HepG2 (cell line): ENCODE measurements around the gene SNUPN. TPM values are rescaled to one million over a fixed set of nuclear protein-coding genes. Genes with fewer than 3 reads are reported as not detected.
A peak's percentile ranks its signal among the peaks of the same experiment; 100 is the strongest.

Source experiments
- BRCA1 ChIP-seq: sonication (generic); formaldehyde crosslinking; IDR thresholded peaks from 2 replicates; pipeline ENCODE4 v1.4.0; 2020; ENCODE audit warnings: missing genetic modification reagents
- CEBPB ChIP-seq: IDR thresholded peaks from 2 replicates; pipeline ENCODE4 v1.6.1; 2011; ENCODE audit warnings: low read depth, low read length, improper control_type of control experiment, borderline replicate concordance
- CEBPG ChIP-seq: IDR thresholded peaks from 2 replicates; pipeline ENCODE4 v1.6.1; 2016
- CENPX ChIP-seq: sonication (generic); formaldehyde crosslinking; IDR thresholded peaks from 2 replicates; pipeline ENCODE4 v1.9.0; 2021; ENCODE audit warnings: mild to moderate bottlenecking, missing genetic modification reagents, moderate library complexity
- GABPA ChIP-seq, 2 experiments: IDR thresholded peaks; 2 replicates each; pipeline ENCODE4 v1.6.1; 2011 to 2016; ENCODE audit warnings: low read depth in 2 of 2, low read length in 1 of 2, missing biosample characterization in 1 of 2, missing genetic modification characterization in 1 of 2
- GATAD2A ChIP-seq: IDR thresholded peaks from 2 replicates; pipeline ENCODE4 v1.6.1; 2016
- HCFC1 ChIP-seq: fragments of 150-350 bp; IDR thresholded peaks from 2 replicates; pipeline ENCODE4 v1.6.1; 2014; ENCODE audit warnings: low read depth, low read length
- IKZF5 ChIP-seq: IDR thresholded peaks from 2 replicates; pipeline ENCODE4 v1.6.1; 2018; ENCODE audit warnings: missing genetic modification reagents, mild to moderate bottlenecking, missing compliant biosample characterization
- ISL2 ChIP-seq: sonication (generic); formaldehyde crosslinking; IDR thresholded peaks from 2 replicates; pipeline ENCODE4 v1.5.0; 2020; ENCODE audit warnings: missing genetic modification reagents
- KAT8 ChIP-seq: IDR thresholded peaks from 2 replicates; pipeline ENCODE4 v1.6.1; 2016; ENCODE audit warnings: missing genetic modification reagents, missing compliant biosample characterization
- KDM6A ChIP-seq: IDR thresholded peaks from 2 replicates; pipeline ENCODE4 v1.6.1; 2016; ENCODE audit warnings: low read depth
- PITX1 ChIP-seq: sonication (generic); formaldehyde crosslinking; IDR thresholded peaks from 2 replicates; pipeline ENCODE4 v1.5.1; 2020; ENCODE audit warnings: mild to moderate bottlenecking, missing genetic modification reagents
- RFXAP ChIP-seq: sonication (generic); formaldehyde crosslinking; IDR thresholded peaks from 2 replicates; pipeline ENCODE4 v1.4.0; 2020; ENCODE audit warnings: missing genetic modification reagents, borderline replicate concordance
- SAP130 ChIP-seq: IDR thresholded peaks from 2 replicates; pipeline ENCODE4 v1.6.1; 2016; ENCODE audit warnings: low read depth
- SKI ChIP-seq: fragments of 450-650 bp; IDR thresholded peaks from one replicate; pipeline ENCODE4 v1.6.1; 2018; ENCODE audit warnings: mild to moderate bottlenecking; ENCODE audit not compliant: partially characterized antibody
- SRY ChIP-seq: sonication (generic); formaldehyde crosslinking; IDR thresholded peaks from 2 replicates; pipeline ENCODE4 v1.8.0; 2022; ENCODE audit warnings: mild to moderate bottlenecking, missing genetic modification reagents
- TFDP1 ChIP-seq: IDR thresholded peaks from 2 replicates; pipeline ENCODE4 v1.6.1; 2016; ENCODE audit warnings: missing compliant biosample characterization, missing genetic modification reagents, borderline replicate concordance
- XBP1 ChIP-seq: sonication (generic); formaldehyde crosslinking; IDR thresholded peaks from 2 replicates; pipeline ENCODE4 v1.5.0; 2020; ENCODE audit warnings: missing genetic modification reagents
- ZBTB7B ChIP-seq: sonication (generic); formaldehyde crosslinking; IDR thresholded peaks from 2 replicates; pipeline ENCODE4 v1.4.0; 2020; ENCODE audit warnings: missing genetic modification reagents
- ZNF281 ChIP-seq: sonication (generic); formaldehyde crosslinking; IDR thresholded peaks from 2 replicates; pipeline ENCODE4 v1.4.0; 2020; ENCODE audit warnings: missing genetic modification reagents, borderline replicate concordance
- ZNF414 ChIP-seq: sonication (generic); formaldehyde crosslinking; IDR thresholded peaks from 2 replicates; pipeline ENCODE4 v1.5.0; 2020; ENCODE audit warnings: missing genetic modification reagents
- ZNF572 ChIP-seq: sonication (generic); formaldehyde crosslinking; IDR thresholded peaks from 2 replicates; pipeline ENCODE4 v1.5.1; 2020; ENCODE audit warnings: mild to moderate bottlenecking, missing genetic modification reagents
- ZSCAN20 ChIP-seq: sonication (generic); formaldehyde crosslinking; IDR thresholded peaks from 2 replicates; pipeline ENCODE4 v1.4.0; 2020; ENCODE audit warnings: missing genetic modification reagents, mild to moderate bottlenecking, borderline replicate concordance
- polyA plus RNA-seq, 8 experiments: library from polyadenylated mRNA; depleted of rRNA in 3 of 8; stranded (reverse) in 7 of 8; unstranded in 1 of 8; fragments of >200 nt; fragmentation: Illumina TruSeq in 4 of 8; extraction: Trizol in 4 of 8; gene quantifications; 2 replicates each; pipeline versions ENCODE4 v1.2.1 to v1.2.3, GENCODE V29; 2011 to 2016; ENCODE audit warnings: low read depth in 4 of 8, missing spikeins in 1 of 8, mixed read lengths in 1 of 8; ENCODE audit not compliant: insufficient read depth in 1 of 8
- total RNA-seq, 5 experiments: library from RNA; depleted of rRNA; stranded (reverse); fragments of >200 nt; fragmentation: Illumina TruSeq; extraction: Trizol; gene quantifications; 2 replicates each; pipeline ENCODE4 v1.2.3, GENCODE V29; 2016; ENCODE audit warnings: low read depth in 1 of 5
- TF ChIP-seq, protein P1 (sequence below): sonication (generic); formaldehyde crosslinking; IDR thresholded peaks from 2 replicates; pipeline ENCODE4 v1.4.0; 2020; ENCODE audit warnings: mild to moderate bottlenecking, missing genetic modification reagents

The SNUPN gene
- total and polyA plus RNA-seq, 2 of the 13 experiments (the other 11 are each of a cell fraction or from before 2014, with no cell fraction given): 9.0 to 16.4 TPM

GRCh38 chr15:75648156-75649000 is 22.9 kb upstream of the SNUPN start (continued):
- TF ChIP-seq ZNF414 (CRISPR knock-in tag): 0 out of 2 replicates have a peak, but pooled peaks have one; percentile 5
- TF ChIP-seq SRY (CRISPR knock-in tag): no peak
- TF ChIP-seq SKI: peak; percentile 48
- TF ChIP-seq KDM6A (CRISPR knock-in tag): peak; percentile 19; the same call in 1 of the 2 replicates
- no peak for TF ChIP-seq HCFC1
- no peak for TF ChIP-seq ZNF572 (CRISPR knock-in tag)
- 0 out of 2 replicates have a peak, but pooled peaks have one; percentile 25 for TF ChIP-seq ISL2 (CRISPR knock-in tag)
- no peak for TF ChIP-seq ZSCAN20 (CRISPR knock-in tag)
- TF ChIP-seq SAP130 (CRISPR knock-in tag): no peak
- TF ChIP-seq KAT8 (CRISPR knock-in tag): peak; percentile 2; the same call in 1 of the 2 replicates
- TF ChIP-seq RFXAP (CRISPR knock-in tag): no peak
- peak; percentile 68 for TF ChIP-seq ZBTB7B (CRISPR knock-in tag)
- no peak for TF ChIP-seq XBP1 (CRISPR knock-in tag)
- no peak; the same call in 1 of the 2 replicates for TF ChIP-seq IKZF5 (CRISPR knock-in tag)
- TF ChIP-seq CEBPG (CRISPR knock-in tag): peak; percentile 36; the same call in 1 of the 2 replicates
- TF ChIP-seq CENPX (CRISPR knock-in tag): no peak
- peak; percentile 73 for TF ChIP-seq PITX1 (CRISPR knock-in tag)
- no peak for TF ChIP-seq ZNF281 (CRISPR knock-in tag)
- TF ChIP-seq, protein P1, sequence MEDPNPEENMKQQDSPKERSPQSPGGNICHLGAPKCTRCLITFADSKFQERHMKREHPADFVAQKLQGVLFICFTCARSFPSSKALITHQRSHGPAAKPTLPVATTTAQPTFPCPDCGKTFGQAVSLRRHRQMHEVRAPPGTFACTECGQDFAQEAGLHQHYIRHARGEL (CRISPR knock-in tag): no peak
- TF ChIP-seq GATAD2A (CRISPR knock-in tag): no peak
- peak; percentile 75; the same call in 1 of the 2 replicates for TF ChIP-seq BRCA1 (CRISPR knock-in tag)
- TF ChIP-seq TFDP1: 0 out of 2 replicates have a peak, but pooled peaks have one; percentile 38
- peak; percentile 65; the same call in 1 of the 2 replicates for TF ChIP-seq CEBPB
- TF ChIP-seq GABPA (IDR thresholded peaks at IDR 0.05; ENCODE audit: low read depth, low read length): no peak
- TF ChIP-seq GABPA (CRISPR knock-in tag; IDR thresholded peaks at IDR 0.05; ENCODE audit: low read depth): peak; percentile 36; the same call in 1 of the 2 replicates
